Measurements from ENCODE around the gene LCAT. TPM values are rescaled to one million over a fixed set of nuclear protein-coding genes. Genes with fewer than 3 reads are reported as not detected.

The LCAT gene
- total and polyA plus RNA-seq, 9 of the 15 experiments (the other 6 are each of a cell fraction or from before 2014, with no cell fraction given): 0.46 to 21.0 (median 5.0) TPM

- TF ChIP-seq ZNF263 (CRISPR knock-in tag; IDR thresholded peaks at IDR 0.05; ENCODE audit: borderline replicate concordance) (no peak), MCM3 (IDR thresholded peaks at IDR 0.05) (no peak), ZNF740 (CRISPR knock-in tag; IDR thresholded peaks at IDR 0.05) (no peak), ZNF740 (tag; IDR thresholded peaks at IDR 0.05) (no peak), ZNF668 (CRISPR knock-in tag; IDR thresholded peaks at IDR 0.05) (no peak), ZNF12 (CRISPR knock-in tag; IDR thresholded peaks at IDR 0.05) (no peak), CREB3L1 (IDR thresholded peaks at IDR 0.05; ENCODE audit: borderline replicate concordance, low read depth) (peak; percentile 85), LCOR (CRISPR knock-in tag; IDR thresholded peaks at IDR 0.05) (no peak), CTCFL (IDR thresholded peaks at IDR 0.05; ENCODE audit: borderline replicate concordance, insufficient read depth, low read depth, low read length, poor library complexity, severe bottlenecking) (no peak), CHD7 (IDR thresholded peaks at IDR 0.05; ENCODE audit: low read depth, low read length) (no peak)
Measured at GRCh38 chr16:67967958-67968399, 24.1 kb upstream of the LCAT start (continued).
